Measurements from ENCODE around the gene ZMYM2. TPM values are rescaled to one million over a fixed set of nuclear protein-coding genes. Genes with fewer than 3 reads are reported as not detected.

ZMYM2 gene
- total RNA-seq, result 100 to 1,000 TPM in 1 of 4 donors, 10 to 100 TPM in 3; 44.5 to 217 (median 57.0) TPM

DNA sequence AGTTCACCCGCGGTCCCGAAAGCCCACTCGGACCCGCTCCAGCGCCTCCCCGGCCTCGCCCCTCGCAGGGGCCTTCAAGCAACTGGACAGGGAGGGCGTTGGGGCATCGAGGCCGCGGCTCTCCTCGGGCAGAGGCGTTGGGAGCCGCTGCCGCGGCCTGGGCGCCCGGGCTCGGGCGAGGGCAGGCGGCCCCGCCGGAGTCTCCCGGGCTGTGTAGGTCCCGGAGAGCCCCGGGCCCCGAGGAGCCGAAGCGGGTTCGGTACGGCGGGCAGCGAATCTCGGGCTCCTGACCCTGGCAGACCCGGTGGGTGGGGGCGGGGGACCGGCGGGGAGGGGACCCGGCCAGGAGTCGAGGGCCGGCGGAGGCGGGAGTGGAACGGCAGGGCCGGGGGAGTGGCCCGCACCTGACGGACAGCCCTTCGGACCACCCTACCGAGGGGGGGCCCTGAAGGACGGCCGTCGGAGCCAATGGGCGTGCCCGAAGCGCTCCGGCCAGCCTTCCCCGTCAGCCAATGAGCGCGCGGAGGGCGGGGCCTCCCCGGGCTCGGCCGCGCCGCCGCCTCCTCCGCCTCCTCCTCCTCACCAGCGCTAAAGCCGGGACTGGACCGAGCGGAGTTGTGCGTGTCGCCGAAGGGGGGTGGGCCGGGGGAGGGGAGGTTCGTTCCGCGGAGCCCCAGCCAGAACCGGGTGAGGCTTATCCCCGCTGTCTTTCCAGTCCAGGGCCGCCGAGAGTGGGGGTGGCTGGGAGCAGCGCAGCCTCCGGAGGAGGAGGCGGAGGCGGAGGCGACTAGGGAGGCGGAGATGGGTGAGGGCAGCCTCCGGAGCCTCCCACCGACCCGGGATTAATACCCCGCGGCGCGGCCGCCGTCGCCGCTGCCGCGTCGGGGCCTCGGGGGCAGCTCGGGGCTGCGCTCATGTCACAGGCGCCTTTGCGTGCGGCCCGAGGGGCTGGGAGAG is at the start of gene ZMYM2:
TSS of gene ZMYM2 (plus strand) at position 573 of the 957 bp plus-strand sequence. CDS start 34,346 bp downstream, outside the sequence.
- no peaks in the 10 kb centered on the region for H3K9me3 ChIP-seq
- peak within 1 kb of the TSS; percentile 70 for H3K4me3 ChIP-seq
- H3K27ac ChIP-seq, result peak within 1 kb of the TSS; percentile 95
- 0% methylated on average over 6 of the region's 112 CpGs for WGBS
- no peaks in the 10 kb centered on the region for H3K27me3 ChIP-seq
- peak; percentile 97 to 98 for DNase-seq (ENCODE audit: low spot score in 2 of 2)
- peaks cover 28% of the 10 kb centered on the region for H3K4me1 ChIP-seq
- no peaks in the 10 kb centered on the region for H3K36me3 ChIP-seq
- TF ChIP-seq POLR2AphosphoS5 (IDR thresholded peaks at IDR 0.05) (peak in 1 of 3 donors; percentile 19), POLR2A (IDR thresholded peaks at IDR 0.05) (peak in 1 of 2 donors; percentile 55)
- TF ChIP-seq, protein P1, sequence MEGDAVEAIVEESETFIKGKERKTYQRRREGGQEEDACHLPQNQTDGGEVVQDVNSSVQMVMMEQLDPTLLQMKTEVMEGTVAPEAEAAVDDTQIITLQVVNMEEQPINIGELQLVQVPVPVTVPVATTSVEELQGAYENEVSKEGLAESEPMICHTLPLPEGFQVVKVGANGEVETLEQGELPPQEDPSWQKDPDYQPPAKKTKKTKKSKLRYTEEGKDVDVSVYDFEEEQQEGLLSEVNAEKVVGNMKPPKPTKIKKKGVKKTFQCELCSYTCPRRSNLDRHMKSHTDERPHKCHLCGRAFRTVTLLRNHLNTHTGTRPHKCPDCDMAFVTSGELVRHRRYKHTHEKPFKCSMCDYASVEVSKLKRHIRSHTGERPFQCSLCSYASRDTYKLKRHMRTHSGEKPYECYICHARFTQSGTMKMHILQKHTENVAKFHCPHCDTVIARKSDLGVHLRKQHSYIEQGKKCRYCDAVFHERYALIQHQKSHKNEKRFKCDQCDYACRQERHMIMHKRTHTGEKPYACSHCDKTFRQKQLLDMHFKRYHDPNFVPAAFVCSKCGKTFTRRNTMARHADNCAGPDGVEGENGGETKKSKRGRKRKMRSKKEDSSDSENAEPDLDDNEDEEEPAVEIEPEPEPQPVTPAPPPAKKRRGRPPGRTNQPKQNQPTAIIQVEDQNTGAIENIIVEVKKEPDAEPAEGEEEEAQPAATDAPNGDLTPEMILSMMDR (IDR thresholded peaks at IDR 0.05), result no peak

DNA sequence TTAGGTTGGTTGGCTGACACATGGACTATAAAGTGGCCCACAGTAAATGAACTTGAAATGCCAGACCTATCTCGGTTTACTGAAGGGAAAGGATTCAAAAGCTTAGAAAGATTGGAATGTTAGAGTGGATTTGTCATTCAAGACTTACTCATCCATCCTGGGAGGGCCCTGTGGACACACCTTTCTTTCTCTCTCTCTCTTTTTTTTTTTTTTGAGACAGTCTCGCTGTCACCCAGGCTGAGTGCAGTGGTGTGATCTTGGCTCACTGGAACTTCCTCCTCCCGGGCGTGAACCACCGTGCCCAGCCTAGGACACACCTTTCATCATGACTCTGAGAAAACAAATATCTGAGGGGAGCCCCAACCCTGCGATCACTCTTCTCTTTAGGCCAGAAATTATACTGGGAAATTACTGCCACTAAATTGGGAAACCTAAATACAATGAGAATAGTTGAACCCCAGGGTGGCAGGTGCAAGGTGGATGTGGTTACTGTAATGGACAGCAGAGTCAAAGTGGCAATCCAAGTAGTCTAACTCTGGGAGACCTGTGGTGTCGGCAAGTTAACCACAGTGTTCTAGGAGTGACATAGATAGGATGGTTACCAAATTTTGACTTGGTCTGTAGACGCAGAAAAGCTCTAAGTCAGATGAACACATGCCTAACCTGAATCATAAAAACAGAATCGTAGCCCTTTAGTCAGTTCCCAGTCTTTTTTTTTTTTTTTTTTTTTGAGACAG is 48.0 kb upstream of the ZMYM2 start:
- WGBS, result 72% methylated on average over 9 of the region's 9 CpGs
- Histone ChIP-seq H3K4me3 (no peak overlapping the region), H3K4me1 (no peaks in the 10 kb centered on the region), H3K27ac (no peak overlapping the region), H3K36me3 (no peaks in the 10 kb centered on the region), H3K27me3 (no peaks in the 10 kb centered on the region), H3K9me3 (no peaks in the 10 kb centered on the region)
- no peak for TF ChIP-seq EP300 (IDR thresholded peaks at IDR 0.05)
- TF ChIP-seq POLR2A (IDR thresholded peaks at IDR 0.05), result no peak
- TF ChIP-seq, protein P1 (IDR thresholded peaks at IDR 0.05), result no peak
- TF ChIP-seq POLR2AphosphoS5 (IDR thresholded peaks at IDR 0.05), result no peak
- no peak for DNase-seq (ENCODE audit: low spot score in 2 of 2)

DNA sequence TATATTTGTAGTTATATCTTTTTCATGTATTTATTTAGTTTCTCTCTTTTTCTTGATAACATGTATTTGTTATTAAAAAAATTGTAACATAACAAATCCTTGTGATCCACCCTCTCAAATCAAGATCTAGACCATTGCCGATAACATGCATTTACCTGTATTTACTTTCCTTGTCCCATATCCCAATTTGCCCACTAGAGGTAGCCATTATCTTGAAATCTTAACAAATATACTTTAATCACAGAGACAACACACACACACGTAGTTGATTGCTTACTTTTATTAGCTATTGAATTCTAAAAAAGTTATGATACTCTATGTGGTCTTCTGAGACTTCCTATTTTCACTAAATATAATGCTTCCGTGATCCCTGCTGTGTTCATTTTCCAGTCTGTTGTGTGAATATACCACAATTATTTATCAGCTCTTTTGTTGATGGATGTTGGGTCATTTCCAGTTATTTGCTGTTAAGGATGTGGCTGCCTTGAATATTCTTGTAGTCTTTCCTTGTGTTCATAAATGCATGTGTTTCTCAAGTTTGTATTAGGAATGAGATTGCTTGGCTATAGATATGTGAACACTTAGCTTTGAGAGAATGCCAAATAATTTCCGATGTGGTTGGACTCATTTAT is 31.3 kb upstream of the ZMYM2 start:
- WGBS, result 30% methylated on average over 4 of the region's 4 CpGs
- TF ChIP-seq EP300 (IDR thresholded peaks at IDR 0.05) (no peak), POLR2AphosphoS5 (IDR thresholded peaks at IDR 0.05) (no peak)
- TF ChIP-seq, protein P1 (IDR thresholded peaks at IDR 0.05), result peak; percentile 25 to 28
- Histone ChIP-seq H3K9me3 (no peaks in the 10 kb centered on the region), H3K4me3 (no peak overlapping the region), H3K27ac (no peak overlapping the region), H3K27me3 (no peaks in the 10 kb centered on the region), H3K4me1 (peaks cover 3% of the 10 kb centered on the region), H3K36me3 (no peaks in the 10 kb centered on the region)
- DNase-seq (ENCODE audit: low spot score in 2 of 2), result no peak

DNA sequence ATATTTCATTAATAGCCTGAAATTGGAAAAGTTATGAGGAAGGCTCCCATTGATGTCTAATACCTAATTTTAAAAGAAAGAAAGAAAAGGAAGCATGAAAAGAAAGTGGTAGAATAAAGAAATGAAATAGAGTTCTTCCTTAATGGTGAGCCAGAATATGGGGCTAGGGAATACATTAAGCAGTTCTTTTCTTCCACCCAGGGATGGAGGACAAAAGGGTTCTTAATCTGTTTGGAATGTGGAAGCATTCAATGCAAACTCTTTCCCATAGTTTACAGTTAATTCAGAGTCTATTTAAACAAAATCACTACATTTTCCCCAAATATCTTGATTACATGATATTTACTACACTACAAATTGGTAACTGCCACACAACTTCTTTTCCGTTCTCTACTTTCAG is 18.4 kb upstream of the ZMYM2 start:
- Histone ChIP-seq H3K4me1 (no peaks in the 10 kb centered on the region), H3K27ac (no peak overlapping the region), H3K9me3 (no peaks in the 10 kb centered on the region), H3K36me3 (no peaks in the 10 kb centered on the region), H3K27me3 (no peaks in the 10 kb centered on the region), H3K4me3 (no peak overlapping the region)
- no peak for TF ChIP-seq EP300 (IDR thresholded peaks at IDR 0.05)
- TF ChIP-seq POLR2AphosphoS5 (IDR thresholded peaks at IDR 0.05), result no peak
- TF ChIP-seq, protein P1 (IDR thresholded peaks at IDR 0.05), result no peak
- WGBS, result 96% methylated on average over 1 of the region's 1 CpG
- no peak for DNase-seq (ENCODE audit: low spot score in 2 of 2)

Measured in suprapubic skin (tissue), 4 donors.